ENCODE measurements around the gene ZFHX3.

ZFHX3 gene

GRCh38 chr16:72844225-72844920, 203.6 kb downstream of the ZFHX3 start:
- no peak for ATAC-seq

DNA sequence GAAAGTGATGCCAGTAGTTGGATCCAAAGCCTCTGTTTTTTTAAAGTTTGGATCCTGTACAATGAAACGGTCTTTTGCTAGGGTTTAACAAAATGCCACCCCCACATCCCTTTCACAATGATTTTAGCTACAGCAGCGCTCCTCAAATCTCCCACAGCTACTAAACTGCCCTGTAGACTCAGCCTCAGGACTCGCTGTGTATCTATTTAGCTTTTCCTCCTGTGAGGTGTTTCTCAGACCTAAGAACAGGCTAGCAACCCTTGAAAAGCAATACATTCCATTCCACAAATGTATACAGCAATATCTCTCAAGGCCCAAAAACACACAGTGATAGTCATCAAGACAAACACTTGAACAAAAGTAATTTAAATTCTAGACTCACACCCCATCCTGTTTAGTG, 206.4 kb downstream of the ZFHX3 start:
- no peak for ATAC-seq

DNA sequence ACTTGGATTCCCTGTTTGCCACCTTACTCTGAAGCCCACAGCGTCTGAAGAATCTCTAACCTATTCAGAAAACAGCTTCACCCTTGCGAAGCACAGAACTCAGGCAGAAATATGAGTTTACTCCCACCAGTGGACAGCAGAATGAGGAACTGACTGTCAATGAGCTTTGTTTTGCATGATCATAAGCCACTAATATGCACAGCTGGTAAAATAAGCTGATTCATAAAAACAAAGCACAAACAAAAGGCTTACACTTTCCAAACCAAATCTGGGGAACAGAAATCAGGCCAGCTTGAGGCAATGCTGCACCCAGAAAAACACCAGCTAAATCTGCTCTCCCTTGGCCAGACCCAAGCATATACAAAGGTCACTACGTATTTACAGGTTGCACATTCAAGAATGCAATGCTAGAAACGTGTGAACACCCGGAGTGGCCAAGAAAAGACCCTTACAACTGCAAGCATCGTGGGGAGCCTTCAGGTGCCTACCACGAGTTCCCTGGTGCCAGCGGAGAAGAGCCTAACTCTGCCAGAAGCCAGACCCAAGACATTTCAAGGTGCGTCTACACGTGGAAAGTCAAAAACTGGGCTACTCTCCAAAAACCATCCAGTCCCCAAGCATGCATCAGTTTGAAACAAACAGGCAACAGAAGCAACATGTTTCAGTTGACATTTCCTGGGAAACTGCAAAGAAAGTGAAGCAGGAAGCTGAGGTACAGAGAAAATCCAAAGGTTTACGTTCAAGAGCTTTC, 207.1 kb downstream of the ZFHX3 start:
- ATAC-seq: no peak

GRCh38 chr16:72838951-72839350, 209.0 kb downstream of the ZFHX3 start:
- ATAC-seq: no peak

DNA sequence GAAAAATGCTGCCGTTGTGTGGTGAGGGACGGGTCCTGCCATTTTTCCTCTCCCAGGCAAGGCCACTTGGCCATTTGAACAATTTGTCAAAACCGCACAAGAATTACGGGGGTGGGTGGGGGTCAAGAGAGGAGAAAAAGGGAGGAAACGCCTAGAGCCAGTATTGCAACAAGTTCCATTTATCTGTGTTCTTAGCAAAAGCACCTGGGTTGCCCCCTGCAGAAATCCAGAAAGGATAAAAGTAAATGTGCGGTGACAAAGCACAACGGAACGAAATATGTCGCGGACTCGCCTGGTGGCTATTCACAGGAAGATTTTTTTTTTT, 209.4 kb downstream of the ZFHX3 start:
- no peak for ATAC-seq

GRCh38 chr16:72837846-72838585, 209.9 kb downstream of the ZFHX3 start:
- no peak for ATAC-seq

GRCh38 chr16:72836985-72837384, 210.9 kb downstream of the ZFHX3 start:
- ATAC-seq: no peak

DNA sequence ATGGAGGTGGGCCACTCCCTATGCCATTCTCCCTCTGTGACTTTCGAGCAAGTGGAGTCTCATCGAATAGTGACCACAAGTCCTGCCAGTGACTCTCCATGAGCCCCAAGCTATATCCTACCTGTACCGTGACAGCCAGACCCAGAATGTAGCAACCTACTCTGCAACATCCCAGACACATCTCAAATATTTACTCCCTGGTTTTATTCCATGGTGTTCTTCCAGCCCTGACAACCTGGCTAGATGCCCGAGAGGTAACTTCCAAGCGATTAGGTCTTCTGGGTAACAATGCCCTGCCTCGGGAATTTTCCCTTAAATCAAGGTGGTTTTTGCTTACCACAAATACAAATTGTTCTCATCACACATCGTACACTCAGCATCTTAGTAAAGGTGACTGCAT, 211.7 kb downstream of the ZFHX3 start:
- ATAC-seq: no peak

GRCh38 chr16:72835086-72835485, 212.8 kb downstream of the ZFHX3 start:
- ATAC-seq: no peak

DNA sequence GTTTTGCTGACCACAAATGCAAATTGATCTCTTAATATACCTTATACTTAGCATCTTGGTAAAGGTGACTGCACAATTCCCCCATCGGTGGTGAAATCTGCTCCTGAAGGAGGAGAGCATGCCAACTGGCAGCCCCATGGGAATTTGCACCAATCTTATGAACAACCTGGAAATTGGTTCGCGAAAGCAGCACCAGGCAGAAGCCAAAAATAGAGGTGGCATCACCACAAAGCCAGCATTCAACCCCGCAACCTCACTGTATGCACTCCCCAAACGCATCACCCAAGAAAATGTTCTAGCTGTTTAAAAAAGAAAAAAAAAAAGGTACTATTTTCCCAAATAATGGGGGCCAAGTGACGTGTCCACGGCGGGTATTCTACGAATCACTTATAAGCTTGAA, 213.4 kb downstream of the ZFHX3 start:
- ATAC-seq: no peak

GRCh38 chr16:72833969-72834368, 214.0 kb downstream of the ZFHX3 start:
- no peak for ATAC-seq

DNA sequence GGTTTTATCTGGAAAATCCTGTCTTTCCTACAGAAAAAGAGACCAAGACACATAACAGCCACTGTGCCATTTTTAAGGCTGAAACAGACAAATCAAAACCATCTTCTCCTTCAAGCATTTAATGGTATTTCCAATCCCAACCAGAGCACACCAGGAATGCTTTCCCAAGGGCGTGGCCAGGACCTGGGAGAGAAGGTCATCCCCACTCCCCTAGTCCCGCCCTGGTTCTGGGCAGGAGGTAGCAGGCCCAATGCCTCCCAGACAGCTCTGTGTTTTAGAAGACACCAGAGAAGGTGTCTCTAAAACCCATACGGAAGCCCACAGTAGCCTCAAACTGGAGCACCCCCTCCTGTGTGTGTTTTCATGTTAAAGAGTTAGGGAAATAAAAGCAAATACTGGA, 214.4 kb downstream of the ZFHX3 start:
- ATAC-seq: no peak

DNA sequence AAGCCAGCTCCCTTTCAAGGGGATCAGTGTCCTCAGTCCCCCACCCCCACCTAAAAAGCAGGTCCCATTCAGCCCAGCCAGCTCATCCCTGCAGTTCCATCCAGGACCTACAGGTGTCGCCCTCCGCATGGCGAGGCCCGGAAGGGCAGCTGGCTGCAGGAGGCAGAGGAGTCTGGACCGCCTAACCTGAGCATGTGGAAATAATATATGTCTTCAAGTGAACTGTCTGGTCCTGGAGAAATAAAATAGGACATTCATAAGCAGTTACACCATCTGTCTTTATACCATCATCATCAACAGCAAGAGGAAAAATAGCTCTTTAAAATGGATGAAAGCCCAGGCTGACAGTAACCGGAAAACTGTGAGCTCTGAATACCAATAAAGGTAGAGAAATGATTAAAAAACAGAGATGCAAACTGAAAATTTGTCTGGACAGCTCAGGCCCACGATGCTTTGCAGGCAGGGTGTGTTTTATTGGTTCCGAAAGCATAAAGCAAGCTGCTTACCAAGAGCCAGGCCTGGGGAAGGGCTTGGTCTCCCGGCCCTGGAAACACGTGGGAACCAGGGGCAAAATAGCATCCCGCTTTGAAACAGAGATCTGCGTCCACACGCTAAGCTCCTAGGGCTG, 215.2 kb downstream of the ZFHX3 start:
- peak; percentile 43 to 64 for ATAC-seq

DNA sequence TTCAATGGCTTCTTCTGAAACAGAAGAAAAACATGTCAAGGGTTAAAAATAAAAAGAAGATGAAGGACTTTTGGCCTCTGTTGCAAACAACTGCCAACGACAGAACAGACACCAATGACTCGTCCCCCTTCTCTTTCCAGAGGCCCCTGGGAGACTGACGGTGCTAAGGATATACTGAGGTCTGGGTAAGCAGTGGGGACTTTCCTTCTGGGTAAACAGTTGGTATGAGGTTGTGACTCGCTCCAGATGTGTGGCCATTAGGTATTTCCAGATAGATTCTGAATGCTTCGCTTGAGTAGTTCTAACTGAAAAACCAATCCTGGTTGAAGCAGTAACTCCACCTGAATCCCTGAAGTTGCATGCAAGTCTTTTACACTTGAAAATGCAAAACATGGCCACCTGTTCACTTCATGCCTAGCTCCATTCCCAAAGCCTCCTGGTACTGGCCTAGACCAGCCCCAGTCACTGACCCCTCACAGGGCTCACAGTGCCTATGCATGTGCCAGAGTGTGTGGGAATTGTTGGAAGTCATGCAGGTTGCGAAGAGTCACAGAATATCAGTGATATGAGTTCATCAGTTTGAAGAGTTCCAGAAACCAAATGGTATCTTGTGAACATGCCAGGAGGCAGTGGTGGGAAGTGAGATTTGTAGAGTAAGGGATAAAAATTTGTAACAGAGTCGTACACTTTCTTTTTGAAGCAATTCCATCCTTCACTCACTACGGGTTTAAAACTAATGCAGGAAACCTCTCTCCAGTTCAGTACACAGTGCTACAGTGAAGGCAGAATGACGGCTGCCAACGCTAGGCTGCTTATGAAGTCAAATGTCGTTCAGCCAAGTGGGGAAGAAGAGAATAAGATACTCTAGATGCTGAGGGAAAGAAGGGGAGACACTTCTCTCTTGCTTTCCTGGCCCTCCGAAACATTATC, 217.8 kb downstream of the ZFHX3 start:
- peak in 1 of 2 donors; percentile 27 for ATAC-seq

DNA sequence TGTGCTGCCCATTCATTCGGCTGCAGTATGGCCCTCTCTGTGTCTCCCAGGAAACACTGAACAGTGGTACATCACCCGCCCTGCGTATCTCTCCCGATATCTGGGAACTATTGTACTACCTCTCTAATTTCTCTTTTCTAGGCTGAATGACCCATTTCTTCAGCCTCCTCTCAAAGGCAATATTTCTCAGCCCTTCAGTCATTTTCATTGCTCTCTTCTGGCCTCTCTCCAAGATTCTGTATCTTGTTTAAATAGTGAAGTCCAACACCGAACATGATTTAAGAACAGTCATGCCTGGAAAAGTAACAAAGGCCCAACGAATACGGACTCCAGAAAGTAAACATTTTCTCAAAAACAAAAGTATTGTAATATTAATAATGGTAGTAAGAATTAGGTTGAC, 220.1 kb downstream of the ZFHX3 start:
- no peak for ATAC-seq

- no peak for ATAC-seq
Observed at GRCh38 chr16:72825912-72826621, 221.9 kb downstream of the ZFHX3 start.

DNA sequence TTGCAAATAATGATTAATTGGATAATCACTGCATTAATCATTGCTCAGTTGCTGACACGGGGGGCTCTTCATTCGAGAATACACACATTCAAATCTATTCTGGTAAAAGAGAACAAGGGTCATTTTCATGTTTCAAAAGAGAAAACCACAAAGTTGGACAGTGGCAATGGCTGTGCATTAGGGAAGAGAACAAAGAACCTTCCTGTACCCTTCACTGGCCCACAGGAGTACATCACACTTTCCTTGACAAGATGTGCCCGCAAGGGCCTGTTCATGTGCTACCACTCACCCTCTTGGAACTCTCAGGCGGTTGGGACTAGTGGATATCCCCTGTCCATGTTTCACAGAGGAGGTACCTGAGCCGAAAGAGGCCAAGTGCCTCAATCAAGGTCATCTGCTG, 223.2 kb downstream of the ZFHX3 start:
- ATAC-seq: no peak

- ATAC-seq: no peak
Observed at GRCh38 chr16:72824027-72824426, 223.9 kb downstream of the ZFHX3 start.

- ATAC-seq: no peak
Observed at GRCh38 chr16:72821185-72821950, 226.6 kb downstream of the ZFHX3 start.

- ATAC-seq: no peak
Observed at GRCh38 chr16:72819345-72819744, 228.6 kb downstream of the ZFHX3 start.

Data from activated CD4-positive, CD25-positive, alpha-beta regulatory T cell treated with anti-CD3 and anti-CD28 coated beads, Interleukin-2, amount 50 U/mL, for 24 hours (primary cell).